Measurements from ENCODE around the gene LIMCH1. TPM values are rescaled to one million over a fixed set of nuclear protein-coding genes. Genes with fewer than 3 reads are reported as not detected.

LIMCH1 gene
- total RNA-seq, 1 donor from 2014 or later: not detected

GRCh38 chr4:41658163-41658562 is 120.2 kb downstream of the LIMCH1 start:
- TF ChIP-seq CTCF (IDR thresholded peaks at IDR 0.05): no peak
- Mint-ChIP-seq H3K27ac (no peak overlapping the region), H3K36me3 (ENCODE audit: low read depth) (no peaks in the 10 kb centered on the region), H3K27me3 (peaks cover 8% of the 10 kb centered on the region), H3K4me1 (no peaks in the 10 kb centered on the region), H3K9me3 (no peaks in the 10 kb centered on the region), H3K4me3 (no peak overlapping the region)
- DNase-seq (no peak), ATAC-seq (ENCODE audit: low read depth) (no peak)
- CTCF ChIA-PET: interaction anchor here (6.9 kb wide), 1 partner anchor 377 kb away, joined by 86 read pairs; no protein-coding TSS in a partner anchor
- POLR2A ChIA-PET: interaction anchor here (0.6 kb wide), 1 partner anchor 1422 kb away, joined by 3 read pairs; no protein-coding TSS in a partner anchor
- intact Hi-C loops (cut with micrococcal nuclease): no loop called here

GRCh38 chr4:41660352-41660751 is 122.4 kb downstream of the LIMCH1 start:
- H3K27me3 Mint-ChIP-seq: peaks cover 5% of the 10 kb centered on the region
- no peak for DNase-seq
- no peak for ATAC-seq (ENCODE audit: low read depth)
- CTCF ChIA-PET: interaction anchor here (6.9 kb wide), 1 partner anchor 380 kb away, joined by 86 read pairs; no protein-coding TSS in a partner anchor
- H3K27ac Mint-ChIP-seq: no peak overlapping the region
- no peaks in the 10 kb centered on the region for H3K36me3 Mint-ChIP-seq (ENCODE audit: low read depth)
- intact Hi-C loops (cut with micrococcal nuclease): no loop called here
- no peak for TF ChIP-seq CTCF (IDR thresholded peaks at IDR 0.05)
- POLR2A ChIA-PET: no interaction called here
- H3K4me1 Mint-ChIP-seq: no peaks in the 10 kb centered on the region
- no peak overlapping the region for H3K4me3 Mint-ChIP-seq
- H3K9me3 Mint-ChIP-seq: no peaks in the 10 kb centered on the region

- H3K9me3 Mint-ChIP-seq: no peaks in the 10 kb centered on the region
- H3K4me3 Mint-ChIP-seq: no peak overlapping the region
- H3K27ac Mint-ChIP-seq: no peak overlapping the region
- H3K36me3 Mint-ChIP-seq (ENCODE audit: low read depth): no peaks in the 10 kb centered on the region
- no peaks in the 10 kb centered on the region for H3K4me1 Mint-ChIP-seq
- no peak for DNase-seq
- CTCF ChIA-PET: interaction anchor here (0.7 to 6.9 kb wide), 6 partner anchors 10 to 381 kb away, joined by 3 to 86 read pairs (median 4); no protein-coding TSS in a partner anchor
- TF ChIP-seq CTCF (IDR thresholded peaks at IDR 0.05): peak; percentile 75
- POLR2A ChIA-PET: interaction anchor here (0.6 kb wide), 1 partner anchor 1814 kb away, joined by 3 read pairs; no protein-coding TSS in a partner anchor
- intact Hi-C loops (cut with micrococcal nuclease): loop anchor here (1.0 kb wide), 2 partner anchors 380 to 734 kb away; no protein-coding TSS in a partner anchor
- ATAC-seq (ENCODE audit: low read depth): no peak
- H3K27me3 Mint-ChIP-seq: peaks cover 1% of the 10 kb centered on the region
Observed at GRCh38 chr4:41661442-41662076, 123.6 kb downstream of the LIMCH1 start.

- H3K27me3 Mint-ChIP-seq: peaks cover 5% of the 10 kb centered on the region
- ChIA-PET POLR2A (no interaction called here), CTCF (no interaction called here)
- DNase-seq (no peak), ATAC-seq (ENCODE audit: low read depth) (no peak)
- no peak overlapping the region for H3K4me3 Mint-ChIP-seq
- no peaks in the 10 kb centered on the region for H3K9me3 Mint-ChIP-seq
- no peaks in the 10 kb centered on the region for H3K36me3 Mint-ChIP-seq (ENCODE audit: low read depth)
- H3K27ac Mint-ChIP-seq: no peak overlapping the region
- intact Hi-C loops (cut with micrococcal nuclease): no loop called here
- no peak for TF ChIP-seq CTCF (IDR thresholded peaks at IDR 0.05)
- H3K4me1 Mint-ChIP-seq: no peaks in the 10 kb centered on the region
Observed at GRCh38 chr4:41665636-41666207, 127.8 kb downstream of the LIMCH1 start.

GRCh38 chr4:41668024-41668423 is 130.1 kb downstream of the LIMCH1 start:
- no peaks in the 10 kb centered on the region for H3K36me3 Mint-ChIP-seq (ENCODE audit: low read depth)
- CTCF ChIA-PET: interaction anchor here (1.8 kb wide), 1 partner anchor 387 kb away, joined by 4 read pairs; no protein-coding TSS in a partner anchor
- H3K4me3 Mint-ChIP-seq: no peak overlapping the region
- H3K27me3 Mint-ChIP-seq: peaks cover 6% of the 10 kb centered on the region
- no peaks in the 10 kb centered on the region for H3K9me3 Mint-ChIP-seq
- H3K27ac Mint-ChIP-seq: no peak overlapping the region
- no peak for ATAC-seq (ENCODE audit: low read depth)
- no peaks in the 10 kb centered on the region for H3K4me1 Mint-ChIP-seq
- DNase-seq: no peak
- POLR2A ChIA-PET: no interaction called here
- intact Hi-C loops (cut with micrococcal nuclease): no loop called here
- TF ChIP-seq CTCF (IDR thresholded peaks at IDR 0.05): no peak
